ENCODE results near the gene MMD. TPM values are rescaled to one million over a fixed set of nuclear protein-coding genes. Genes with fewer than 3 reads are reported as not detected.

The MMD gene
- total and polyA plus RNA-seq, 9 of the 15 experiments (the other 6 are each of a cell fraction or from before 2014, with no cell fraction given): 3.1 to 18.9 (median 10.7) TPM

- TF ChIP-seq BRD9 (IDR thresholded peaks at IDR 0.05; ENCODE audit: low read depth, partially characterized antibody) (no peak), THAP12 (CRISPR knock-in tag; IDR thresholded peaks at IDR 0.05) (no peak), ZNF134 (CRISPR knock-in tag; conservative IDR thresholded peaks at IDR 0.05) (no peak), RFX5 (IDR thresholded peaks at IDR 0.05; ENCODE audit: low read depth, low read length) (no peak)
- TF ChIP-seq, protein P1, sequence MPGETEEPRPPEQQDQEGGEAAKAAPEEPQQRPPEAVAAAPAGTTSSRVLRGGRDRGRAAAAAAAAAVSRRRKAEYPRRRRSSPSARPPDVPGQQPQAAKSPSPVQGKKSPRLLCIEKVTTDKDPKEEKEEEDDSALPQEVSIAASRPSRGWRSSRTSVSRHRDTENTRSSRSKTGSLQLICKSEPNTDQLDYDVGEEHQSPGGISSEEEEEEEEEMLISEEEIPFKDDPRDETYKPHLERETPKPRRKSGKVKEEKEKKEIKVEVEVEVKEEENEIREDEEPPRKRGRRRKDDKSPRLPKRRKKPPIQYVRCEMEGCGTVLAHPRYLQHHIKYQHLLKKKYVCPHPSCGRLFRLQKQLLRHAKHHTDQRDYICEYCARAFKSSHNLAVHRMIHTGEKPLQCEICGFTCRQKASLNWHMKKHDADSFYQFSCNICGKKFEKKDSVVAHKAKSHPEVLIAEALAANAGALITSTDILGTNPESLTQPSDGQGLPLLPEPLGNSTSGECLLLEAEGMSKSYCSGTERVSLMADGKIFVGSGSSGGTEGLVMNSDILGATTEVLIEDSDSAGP (CRISPR knock-in tag; IDR thresholded peaks at IDR 0.05): no peak
These were observed 13.1 kb upstream of the MMD start (continued) for GRCh38 chr17:55434721-55435120.

GRCh38 chr17:55433629-55434422 lies 12.2 kb upstream of the MMD start:
- BruUV-seq (replicated peaks): no TSS peak
- H3K4me1 ChIP-seq (replicated peaks in 1 of 2; ENCODE audit: control insufficient read depth in 2 of 2, insufficient read depth in 2 of 2, low read length in 2 of 2): peaks cover 0 to 22% of the 10 kb centered on the region in 2 experiments; a peak in 3 of 5 replicates
- H3K4me2 ChIP-seq (ENCODE audit: insufficient read depth, low read length): no peak overlapping the region
- ATAC-seq: peak; percentile 49; the same call in 2 of the 3 replicates
- H3K9me1 ChIP-seq (ENCODE audit: control insufficient read depth, insufficient read depth, low read length): no peaks in the 10 kb centered on the region
- no peaks in the 10 kb centered on the region for H3K9me3 ChIP-seq (replicated peaks; ENCODE audit: control insufficient read depth, insufficient read depth, low read depth, low read length)
- in situ Hi-C loops (cut with MboI): no loop called here
- ChIA-PET CTCF (ENCODE audit: low intra/inter-chr PET ratio) (no interaction called here), POLR2A (interaction anchor here (1.0 to 1.7 kb wide), 3 partner anchors 9 to 16 kb away, joined by 3 to 4 read pairs (median 3); no protein-coding TSS in a partner anchor)
- no peaks in the 10 kb centered on the region for H3K27me3 ChIP-seq (ENCODE audit: control insufficient read depth in 2 of 2, insufficient read depth in 2 of 2, low read length in 2 of 2)
- intact Hi-C loops (cut with micrococcal nuclease): no loop called here
- H3K36me3 ChIP-seq (ENCODE audit: control insufficient read depth, insufficient read depth, low read length): no peaks in the 10 kb centered on the region
- H2AFZ ChIP-seq (ENCODE audit: low read depth, low read length): peak overlapping the region; percentile 54
- H3K4me3 ChIP-seq: no peak overlapping the region
- H4K20me1 ChIP-seq (replicated peaks; ENCODE audit: control insufficient read depth, insufficient read depth, low read length): no peaks in the 10 kb centered on the region
- H3K9ac ChIP-seq (ENCODE audit: insufficient read depth in 1 of 2, low read depth in 2 of 2, low read length in 2 of 2): no peak overlapping the region
- no peak for DNase-seq (ENCODE audit: extremely low read depth in 1 of 4, low spot score in 3 of 4)
- 31% methylated on average over 7 of the region's 7 CpGs for WGBS (ENCODE audit: insufficient coverage, low coverage, missing lambda C conversion rate)
- H3K79me2 ChIP-seq (ENCODE audit: control insufficient read depth, insufficient read depth, low read length): no peaks in the 10 kb centered on the region
- H3K27ac ChIP-seq (ENCODE audit: extremely low read depth, low read depth, low read length): no peak overlapping the region
- FAIRE-seq: no peak
- TF ChIP-seq, protein P2, sequence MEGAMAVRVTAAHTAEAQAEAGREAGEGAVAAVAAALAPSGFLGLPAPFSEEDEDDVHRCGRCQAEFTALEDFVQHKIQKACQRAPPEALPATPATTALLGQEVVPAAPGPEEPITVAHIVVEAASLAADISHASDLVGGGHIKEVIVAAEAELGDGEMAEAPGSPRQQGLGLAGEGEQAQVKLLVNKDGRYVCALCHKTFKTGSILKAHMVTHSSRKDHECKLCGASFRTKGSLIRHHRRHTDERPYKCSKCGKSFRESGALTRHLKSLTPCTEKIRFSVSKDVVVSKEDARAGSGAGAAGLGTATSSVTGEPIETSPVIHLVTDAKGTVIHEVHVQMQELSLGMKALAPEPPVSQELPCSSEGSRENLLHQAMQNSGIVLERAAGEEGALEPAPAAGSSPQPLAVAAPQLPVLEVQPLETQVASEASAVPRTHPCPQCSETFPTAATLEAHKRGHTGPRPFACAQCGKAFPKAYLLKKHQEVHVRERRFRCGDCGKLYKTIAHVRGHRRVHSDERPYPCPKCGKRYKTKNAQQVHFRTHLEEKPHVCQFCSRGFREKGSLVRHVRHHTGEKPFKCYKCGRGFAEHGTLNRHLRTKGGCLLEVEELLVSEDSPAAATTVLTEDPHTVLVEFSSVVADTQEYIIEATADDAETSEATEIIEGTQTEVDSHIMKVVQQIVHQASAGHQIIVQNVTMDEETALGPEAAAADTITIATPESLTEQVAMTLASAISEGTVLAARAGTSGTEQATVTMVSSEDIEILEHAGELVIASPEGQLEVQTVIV (CRISPR knock-in tag; IDR thresholded peaks at IDR 0.05; ENCODE audit: borderline replicate concordance): no peak

Data from K562 (cell line).